HEK293 (cell line): ENCODE results near the gene C6orf163.
"Not testable (repeated sequence)": the region's sequence is repeated elsewhere in the genome, so short reads cannot be mapped to it uniquely, and the experiment has no call there.

Experiments used
- CTCF ChIA-PET: fragments of 350-600 bp; formaldehyde crosslinking; extraction: SDS; loops from one replicate; lab custom pipeline; 2021; ENCODE audit warnings: antibody characterized with exemption; lab: Yijun Ruan, JAX
- POLR2A ChIA-PET: fragments of 300-600 bp; formaldehyde crosslinking; extraction: SDS; loops from one replicate; lab custom pipeline; 2020; ENCODE audit warnings: antibody characterized with exemption, inconsistent platforms; lab: Yijun Ruan, JAX
- H3K27ac ChIP-seq: fragments of 200-500 bp; sonication (Bioruptor generic); 2 replicates; pipeline ENCODE4 v1.5.1; 2014; ENCODE audit warnings: low read depth, low read length, control low read depth, inconsistent platforms; ENCODE audit errors: extremely low read depth
- H3K36me3 ChIP-seq, 2 experiments: fragments of 200-500 bp in 1 of 2; sonication (Bioruptor generic) in 1 of 2; 1 replicate in 1 of 2; 2 replicates in 1 of 2; pipeline ENCODE4 v1.5.1; 2014 to 2017; ENCODE audit warnings: inconsistent platforms in 2 of 2, low read length in 2 of 2; ENCODE audit not compliant: control insufficient read depth in 2 of 2, insufficient read depth in 1 of 2
- H3K4me1 ChIP-seq: fragments of 200-500 bp; sonication (Bioruptor generic); 2 replicates; pipeline ENCODE4 v1.5.1; 2014; ENCODE audit warnings: mild to moderate bottlenecking, low read length, inconsistent platforms; ENCODE audit not compliant: control insufficient read depth, insufficient read depth
- H3K4me3 ChIP-seq: 2 replicates; pipeline ENCODE4 v1.5.1; 2011; ENCODE audit warnings: low read depth, mild to moderate bottlenecking, control low read depth, low read length, moderate library complexity
- H3K9me3 ChIP-seq: fragments of 200-500 bp; sonication (Bioruptor generic); 2 replicates; pipeline ENCODE4 v1.5.1; 2014; ENCODE audit warnings: low read depth, low read length, inconsistent platforms; ENCODE audit not compliant: control insufficient read depth, insufficient read depth
- GFI1B ChIP-seq: fragments of 450-650 bp; formaldehyde crosslinking; IDR thresholded peaks from 2 replicates; pipeline ENCODE4 v1.5.1; 2016; ENCODE audit warnings: missing biosample characterization, missing genetic modification characterization
- KLF16 ChIP-seq: fragments of 450-650 bp; formaldehyde crosslinking; IDR thresholded peaks from 2 replicates; pipeline ENCODE4 v1.5.1; 2017; ENCODE audit warnings: missing biosample characterization, missing genetic modification characterization
- KLF8 ChIP-seq: fragments of 450-650 bp; formaldehyde crosslinking; IDR thresholded peaks from 2 replicates; pipeline ENCODE4 v1.5.1; 2016; ENCODE audit warnings: missing biosample characterization, missing genetic modification characterization
- KLF9 ChIP-seq: fragments of 450-650 bp; formaldehyde crosslinking; IDR thresholded peaks from 2 replicates; pipeline ENCODE4 v1.5.1; 2016; ENCODE audit warnings: missing biosample characterization, missing genetic modification characterization, low read depth
- SALL2 ChIP-seq: fragments of 450-650 bp; formaldehyde crosslinking; IDR thresholded peaks from 2 replicates; pipeline ENCODE4 v1.5.0; 2017; ENCODE audit warnings: missing biosample characterization, mild to moderate bottlenecking, missing genetic modification characterization, borderline replicate concordance
- TCF7L2 ChIP-seq: IDR thresholded peaks from 2 replicates; pipeline ENCODE4 v1.6.1; 2011; ENCODE audit warnings: low read depth, mild to moderate bottlenecking, inconsistent platforms, low read length, moderate library complexity, borderline replicate concordance
- WT1 ChIP-seq: fragments of 450-650 bp; formaldehyde crosslinking; IDR thresholded peaks from 2 replicates; pipeline ENCODE4 v1.5.1; 2016; ENCODE audit warnings: missing biosample characterization, missing genetic modification characterization
- YY1 ChIP-seq: fragments of 450-650 bp; formaldehyde crosslinking; IDR thresholded peaks from 2 replicates; pipeline ENCODE4 v1.5.1; 2018; ENCODE audit warnings: missing biosample characterization, missing genetic modification characterization
- ZFP37 ChIP-seq: fragments of 450-650 bp; formaldehyde crosslinking; IDR thresholded peaks from 2 replicates; pipeline ENCODE4 v1.5.1; 2016; ENCODE audit warnings: missing biosample characterization, missing genetic modification characterization
- ZNF223 ChIP-seq: fragments of 450-650 bp; formaldehyde crosslinking; IDR thresholded peaks from 2 replicates; pipeline ENCODE4 v1.5.1; 2016; ENCODE audit warnings: missing biosample characterization, missing genetic modification characterization
- ZNF23 ChIP-seq: fragments of 450-650 bp; formaldehyde crosslinking; IDR thresholded peaks from 2 replicates; pipeline ENCODE4 v1.5.1; 2016; ENCODE audit warnings: missing biosample characterization, missing genetic modification characterization, borderline replicate concordance
- ZNF558 ChIP-seq: fragments of 450-650 bp; formaldehyde crosslinking; IDR thresholded peaks from 2 replicates; pipeline ENCODE4 v1.5.1; 2016; ENCODE audit warnings: missing biosample characterization, missing genetic modification characterization
- ZNF571 ChIP-seq: fragments of 450-650 bp; formaldehyde crosslinking; IDR thresholded peaks from 2 replicates; pipeline ENCODE4 v1.5.0; 2017; ENCODE audit warnings: missing biosample characterization, missing genetic modification characterization
- ZNF626 ChIP-seq: fragments of 450-650 bp; sonication (Bioruptor Pico); formaldehyde crosslinking; IDR thresholded peaks from 2 replicates; pipeline ENCODE4 v1.5.1; 2018; ENCODE audit warnings: missing biosample characterization, missing genetic modification characterization, inconsistent platforms
- ZNF658 ChIP-seq: fragments of 450-650 bp; formaldehyde crosslinking; IDR thresholded peaks from 2 replicates; pipeline ENCODE4; 2016; ENCODE audit warnings: missing biosample characterization, missing genetic modification characterization
- ZNF677 ChIP-seq: fragments of 450-650 bp; IDR thresholded peaks from 2 replicates; pipeline ENCODE4 v1.5.0; 2018; ENCODE audit warnings: missing biosample characterization, mild to moderate bottlenecking, missing genetic modification characterization, moderate library complexity
- TF ChIP-seq, protein P1 (sequence below): fragments of 450-650 bp; formaldehyde crosslinking; IDR thresholded peaks from 2 replicates; pipeline ENCODE4 v1.5.1; 2016; ENCODE audit warnings: missing biosample characterization, missing genetic modification characterization
- TF ChIP-seq, protein P2 (sequence below): fragments of 450-650 bp; formaldehyde crosslinking; IDR thresholded peaks from 2 replicates; pipeline ENCODE4 v1.5.1; 2017; ENCODE audit warnings: missing biosample characterization, missing genetic modification characterization
- TF ChIP-seq, protein P3 (sequence below): fragments of 450-650 bp; IDR thresholded peaks from 2 replicates; pipeline ENCODE4 v1.5.1; 2018; ENCODE audit warnings: missing biosample characterization, mild to moderate bottlenecking, missing genetic modification characterization
- TF ChIP-seq, protein P4 (sequence below): fragments of 450-650 bp; formaldehyde crosslinking; IDR thresholded peaks from 2 replicates; pipeline ENCODE4 v1.5.1; 2017; ENCODE audit warnings: missing biosample characterization, missing genetic modification characterization
- TF ChIP-seq, protein P5 (sequence below): fragments of 450-650 bp; formaldehyde crosslinking; IDR thresholded peaks from 2 replicates; pipeline ENCODE4 v1.5.1; 2016; ENCODE audit warnings: missing biosample characterization, missing genetic modification characterization, borderline replicate concordance

Gene C6orf163

DNA sequence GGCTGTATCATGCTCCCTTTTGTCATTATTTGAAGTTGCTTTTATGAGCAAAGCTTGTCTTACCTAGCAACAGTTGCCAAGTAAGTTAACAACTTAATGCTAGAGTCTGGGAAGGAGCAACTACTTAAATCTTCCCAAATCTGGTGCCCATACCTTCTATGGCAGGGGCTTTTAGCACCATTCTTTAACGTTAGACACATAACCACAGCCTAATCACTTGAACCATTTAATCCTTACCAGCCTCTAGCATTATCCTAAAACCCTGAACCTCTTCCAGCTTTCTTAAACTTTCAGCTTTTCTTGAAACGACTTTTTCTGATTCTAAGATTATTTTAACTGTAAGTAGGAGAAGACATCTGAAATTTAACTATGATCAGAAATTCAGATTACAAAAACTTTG is at the start of gene C6orf163:
C6orf163 (plus strand) TSS at position 83 of the 400 bp plus-strand sequence; CDS start at position 370, 287 bp downstream.
- Histone ChIP-seq H3K4me3 (no peak within 1 kb of the TSS), H3K9me3 (no peaks in the 10 kb centered on the region), H3K36me3 (no peaks in the 10 kb centered on the region), H3K27ac (no peak within 1 kb of the TSS), H3K4me1 (peaks cover 11% of the 10 kb centered on the region; the same call in 1 of the 2 replicates)
- ChIA-PET POLR2A (no interaction called here), CTCF (interaction anchor here (4.0 kb wide), 1 partner anchor 23 kb away, joined by 14 read pairs; the partner anchor contains the start of gene SMIM8)
- TF ChIP-seq WT1: no peak
- TF ChIP-seq, protein P1, sequence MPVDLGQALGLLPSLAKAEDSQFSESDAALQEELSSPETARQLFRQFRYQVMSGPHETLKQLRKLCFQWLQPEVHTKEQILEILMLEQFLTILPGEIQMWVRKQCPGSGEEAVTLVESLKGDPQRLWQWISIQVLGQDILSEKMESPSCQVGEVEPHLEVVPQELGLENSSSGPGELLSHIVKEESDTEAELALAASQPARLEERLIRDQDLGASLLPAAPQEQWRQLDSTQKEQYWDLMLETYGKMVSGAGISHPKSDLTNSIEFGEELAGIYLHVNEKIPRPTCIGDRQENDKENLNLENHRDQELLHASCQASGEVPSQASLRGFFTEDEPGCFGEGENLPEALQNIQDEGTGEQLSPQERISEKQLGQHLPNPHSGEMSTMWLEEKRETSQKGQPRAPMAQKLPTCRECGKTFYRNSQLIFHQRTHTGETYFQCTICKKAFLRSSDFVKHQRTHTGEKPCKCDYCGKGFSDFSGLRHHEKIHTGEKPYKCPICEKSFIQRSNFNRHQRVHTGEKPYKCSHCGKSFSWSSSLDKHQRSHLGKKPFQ (tag by site-specific recombination): no peak
- TF ChIP-seq KLF9 (tag by site-specific recombination): no peak
- TF ChIP-seq, protein P2, sequence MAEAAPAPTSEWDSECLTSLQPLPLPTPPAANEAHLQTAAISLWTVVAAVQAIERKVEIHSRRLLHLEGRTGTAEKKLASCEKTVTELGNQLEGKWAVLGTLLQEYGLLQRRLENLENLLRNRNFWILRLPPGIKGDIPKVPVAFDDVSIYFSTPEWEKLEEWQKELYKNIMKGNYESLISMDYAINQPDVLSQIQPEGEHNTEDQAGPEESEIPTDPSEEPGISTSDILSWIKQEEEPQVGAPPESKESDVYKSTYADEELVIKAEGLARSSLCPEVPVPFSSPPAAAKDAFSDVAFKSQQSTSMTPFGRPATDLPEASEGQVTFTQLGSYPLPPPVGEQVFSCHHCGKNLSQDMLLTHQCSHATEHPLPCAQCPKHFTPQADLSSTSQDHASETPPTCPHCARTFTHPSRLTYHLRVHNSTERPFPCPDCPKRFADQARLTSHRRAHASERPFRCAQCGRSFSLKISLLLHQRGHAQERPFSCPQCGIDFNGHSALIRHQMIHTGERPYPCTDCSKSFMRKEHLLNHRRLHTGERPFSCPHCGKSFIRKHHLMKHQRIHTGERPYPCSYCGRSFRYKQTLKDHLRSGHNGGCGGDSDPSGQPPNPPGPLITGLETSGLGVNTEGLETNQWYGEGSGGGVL (tag by site-specific recombination): no peak
- no peak for TF ChIP-seq ZNF23 (tag by site-specific recombination)
- TF ChIP-seq ZNF677 (tag by site-specific recombination): no peak
- TF ChIP-seq, protein P3, sequence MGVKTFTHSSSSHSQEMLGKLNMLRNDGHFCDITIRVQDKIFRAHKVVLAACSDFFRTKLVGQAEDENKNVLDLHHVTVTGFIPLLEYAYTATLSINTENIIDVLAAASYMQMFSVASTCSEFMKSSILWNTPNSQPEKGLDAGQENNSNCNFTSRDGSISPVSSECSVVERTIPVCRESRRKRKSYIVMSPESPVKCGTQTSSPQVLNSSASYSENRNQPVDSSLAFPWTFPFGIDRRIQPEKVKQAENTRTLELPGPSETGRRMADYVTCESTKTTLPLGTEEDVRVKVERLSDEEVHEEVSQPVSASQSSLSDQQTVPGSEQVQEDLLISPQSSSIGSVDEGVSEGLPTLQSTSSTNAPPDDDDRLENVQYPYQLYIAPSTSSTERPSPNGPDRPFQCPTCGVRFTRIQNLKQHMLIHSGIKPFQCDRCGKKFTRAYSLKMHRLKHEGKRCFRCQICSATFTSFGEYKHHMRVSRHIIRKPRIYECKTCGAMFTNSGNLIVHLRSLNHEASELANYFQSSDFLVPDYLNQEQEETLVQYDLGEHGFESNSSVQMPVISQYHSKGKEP (tag by site-specific recombination): no peak
- no peak for TF ChIP-seq KLF16 (tag by site-specific recombination)
- TF ChIP-seq, protein P4, sequence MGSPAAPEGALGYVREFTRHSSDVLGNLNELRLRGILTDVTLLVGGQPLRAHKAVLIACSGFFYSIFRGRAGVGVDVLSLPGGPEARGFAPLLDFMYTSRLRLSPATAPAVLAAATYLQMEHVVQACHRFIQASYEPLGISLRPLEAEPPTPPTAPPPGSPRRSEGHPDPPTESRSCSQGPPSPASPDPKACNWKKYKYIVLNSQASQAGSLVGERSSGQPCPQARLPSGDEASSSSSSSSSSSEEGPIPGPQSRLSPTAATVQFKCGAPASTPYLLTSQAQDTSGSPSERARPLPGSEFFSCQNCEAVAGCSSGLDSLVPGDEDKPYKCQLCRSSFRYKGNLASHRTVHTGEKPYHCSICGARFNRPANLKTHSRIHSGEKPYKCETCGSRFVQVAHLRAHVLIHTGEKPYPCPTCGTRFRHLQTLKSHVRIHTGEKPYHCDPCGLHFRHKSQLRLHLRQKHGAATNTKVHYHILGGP: no peak

DNA sequence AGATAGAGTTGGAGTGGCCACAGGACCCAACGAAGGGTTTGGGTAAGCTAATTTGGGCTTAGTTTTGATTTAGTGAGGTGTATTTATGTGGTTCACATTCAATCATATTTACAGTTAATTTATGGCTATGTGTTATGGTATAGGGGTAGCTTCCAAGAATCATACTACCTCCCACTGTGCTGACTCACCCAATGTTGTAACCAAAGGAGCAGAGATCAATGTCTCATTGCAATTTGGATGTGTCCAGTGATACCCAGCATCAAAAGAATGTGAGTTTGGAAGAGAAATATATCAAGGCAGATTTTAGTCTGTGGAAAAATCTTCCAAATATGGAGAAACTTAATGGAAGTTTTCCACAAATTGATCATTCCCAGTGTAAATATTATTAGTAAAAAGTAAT is 47.5 kb upstream of the C6orf163 start:
- Histone ChIP-seq H3K36me3 (no peaks in the 10 kb centered on the region), H3K9me3 (no peaks in the 10 kb centered on the region), H3K4me1 (no peaks in the 10 kb centered on the region), H3K4me3 (no peak overlapping the region), H3K27ac (no peak overlapping the region)
- CTCF ChIA-PET: no interaction called here
- peak; percentile 75; the same call in 1 of the 2 replicates for TF ChIP-seq ZNF558 (tag by site-specific recombination)
- no peak for TF ChIP-seq KLF8
- TF ChIP-seq, all 188 proteins: peak for 1
- POLR2A ChIA-PET: no interaction called here

DNA sequence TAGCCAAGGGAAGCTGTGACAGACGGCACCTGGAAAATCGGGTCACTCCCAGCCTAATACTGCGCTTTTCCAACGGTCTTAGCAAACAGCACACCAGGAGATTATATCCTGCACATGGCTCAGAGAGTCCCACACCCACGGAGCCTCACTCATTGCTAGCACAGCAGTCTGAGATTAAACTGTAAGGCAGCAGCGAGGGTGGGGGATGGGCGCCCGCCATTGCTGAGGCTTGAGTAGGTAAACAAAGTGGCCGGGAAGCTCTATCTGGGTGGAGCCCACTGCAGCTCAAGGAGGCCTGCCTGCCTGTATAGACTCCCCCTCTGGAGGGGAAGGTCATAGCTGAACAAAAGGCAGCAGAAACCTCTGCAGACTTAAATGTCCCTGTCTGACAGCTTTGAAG is 43.3 kb upstream of the C6orf163 start:
- POLR2A ChIA-PET: interaction anchor here (0.5 kb wide), 1 partner anchor 17 kb away, joined by 4 read pairs; no protein-coding TSS in a partner anchor
- CTCF ChIA-PET: interaction anchor here (0.6 to 1.0 kb wide), 3 partner anchors 21 to 236 kb away, joined by 3 to 4 read pairs (median 4); no protein-coding TSS in a partner anchor
- H3K4me1 ChIP-seq, H3K27ac ChIP-seq, H3K4me3 ChIP-seq, H3K36me3 ChIP-seq, H3K9me3 ChIP-seq: not testable (repeated sequence)

DNA sequence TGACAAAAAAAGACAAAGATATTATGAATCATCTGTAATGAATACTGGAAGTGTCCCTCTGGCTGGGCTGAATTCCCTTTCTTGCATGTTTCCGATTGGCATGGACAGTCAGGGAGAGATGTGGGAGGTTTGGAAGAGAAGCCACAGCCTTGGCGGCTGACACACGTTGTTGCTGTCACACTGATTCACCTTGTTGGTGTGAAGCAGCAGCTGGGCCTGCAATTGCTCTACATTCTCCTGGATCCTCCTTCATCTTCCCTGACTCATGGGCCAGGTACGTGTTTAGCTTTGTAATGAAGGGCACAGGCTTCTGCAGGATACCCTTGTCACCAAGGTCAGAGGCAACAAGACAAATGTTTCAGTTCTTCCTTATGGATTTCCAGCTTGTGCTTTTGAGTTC is 35.6 kb upstream of the C6orf163 start:
- Histone ChIP-seq H3K36me3 (no peaks in the 10 kb centered on the region), H3K9me3 (no peaks in the 10 kb centered on the region), H3K4me3 (no peak overlapping the region), H3K4me1 (no peaks in the 10 kb centered on the region), H3K27ac (no peak overlapping the region)
- ChIA-PET CTCF (interaction anchor here (2.1 kb wide), 1 partner anchor 13 kb away, joined by 14 read pairs; the partner anchor contains the start of gene SMIM8), POLR2A (no interaction called here)
- TF ChIP-seq ZNF658 (tag by site-specific recombination) (no peak), SALL2 (tag by site-specific recombination) (no peak), TCF7L2 (no peak), ZNF571 (tag by site-specific recombination) (no peak), YY1 (tag by site-specific recombination) (no peak), ZNF626 (tag by site-specific recombination) (no peak), ZNF223 (tag by site-specific recombination) (no peak), GFI1B (tag by site-specific recombination) (no peak), ZFP37 (tag by site-specific recombination) (no peak)
- TF ChIP-seq, protein P5, sequence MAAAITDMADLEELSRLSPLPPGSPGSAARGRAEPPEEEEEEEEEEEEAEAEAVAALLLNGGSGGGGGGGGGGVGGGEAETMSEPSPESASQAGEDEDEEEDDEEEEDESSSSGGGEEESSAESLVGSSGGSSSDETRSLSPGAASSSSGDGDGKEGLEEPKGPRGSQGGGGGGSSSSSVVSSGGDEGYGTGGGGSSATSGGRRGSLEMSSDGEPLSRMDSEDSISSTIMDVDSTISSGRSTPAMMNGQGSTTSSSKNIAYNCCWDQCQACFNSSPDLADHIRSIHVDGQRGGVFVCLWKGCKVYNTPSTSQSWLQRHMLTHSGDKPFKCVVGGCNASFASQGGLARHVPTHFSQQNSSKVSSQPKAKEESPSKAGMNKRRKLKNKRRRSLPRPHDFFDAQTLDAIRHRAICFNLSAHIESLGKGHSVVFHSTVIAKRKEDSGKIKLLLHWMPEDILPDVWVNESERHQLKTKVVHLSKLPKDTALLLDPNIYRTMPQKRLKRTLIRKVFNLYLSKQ (tag by site-specific recombination): no peak
- TF ChIP-seq, all 188 proteins: peak for 0
